PC-3 (cell line): Measurements from ENCODE around the gene CSPG4. TPM values are rescaled to one million over a fixed set of nuclear protein-coding genes. Genes with fewer than 3 reads are reported as not detected.
A peak's percentile ranks its signal among the peaks of the same experiment; 100 is the strongest.
"Not testable (repeated sequence)": the region's sequence is repeated elsewhere in the genome, so short reads cannot be mapped to it uniquely, and the experiment has no call there.

Experiments
- ATAC-seq: fragments of 200-7000 bp; cut with Tn5 transposase; 2 replicates; pipeline ENCODE4 v1.9.1; 2020; ENCODE audit warnings: mild to moderate bottlenecking, moderate library complexity
- BruUV-seq: library from RNA; stranded (reverse); fragments of 400-500 nt; replicated peaks from 2 replicates; lab custom pipeline; 2021; lab: Mats Ljungman, UMichigan
- CTCF ChIA-PET: fragments of 300-600 bp; sonication (Branson Sonifier 250); formaldehyde crosslinking; loops from one replicate; lab custom pipeline; 2022; ENCODE audit warnings: antibody characterized with exemption; lab: Charles Lee
- POLR2A ChIA-PET: fragments of 300-600 bp; sonication (Branson Sonifier 250); formaldehyde crosslinking; loops from one replicate; lab custom pipeline; 2022; ENCODE audit warnings: antibody characterized with exemption; ENCODE audit not compliant: unreplicated experiment; lab: Charles Lee
- DNase-seq: peaks from one replicate; pipeline ENCODE4 v3.0.0-alpha.2; 2015
- H2AFZ ChIP-seq: fragments of 300-600 bp; sonication (generic); 2 replicates; pipeline ENCODE4 v1.6.0; 2016; ENCODE audit warnings: antibody characterized with exemption, low read length
- H3F3A ChIP-seq: fragments of 300-600 bp; sonication (generic); one replicate; pipeline ENCODE4 v1.6.0; 2017; ENCODE audit warnings: antibody characterized with exemption, low read length, control low read depth, mild to moderate bottlenecking; ENCODE audit not compliant: unreplicated experiment
- H3K27ac ChIP-seq: fragments of 300-600 bp; sonication (generic); 2 replicates; pipeline ENCODE4 v1.5.1; 2016; ENCODE audit warnings: mild to moderate bottlenecking, low read length
- H3K27me3 ChIP-seq: fragments of 300-600 bp; sonication (generic); 2 replicates; pipeline ENCODE4 v1.6.1; 2016; ENCODE audit warnings: low read length, mixed read lengths
- H3K36me3 ChIP-seq: fragments of 300-600 bp; sonication (generic); 2 replicates; pipeline ENCODE4 v1.6.1; 2016; ENCODE audit warnings: low read depth, mixed run types, low read length, mixed read lengths
- H3K4me1 ChIP-seq: fragments of 300-600 bp; sonication (generic); 2 replicates; pipeline ENCODE4 v1.5.1; 2016; ENCODE audit warnings: low read length; ENCODE audit not compliant: insufficient read depth
- H3K4me2 ChIP-seq: fragments of 300-600 bp; sonication (generic); 2 replicates; pipeline ENCODE4 v1.6.0; 2016; ENCODE audit warnings: low read length
- H3K4me3 ChIP-seq: fragments of 300-600 bp; sonication (generic); 2 replicates; pipeline ENCODE4 v1.5.1; 2016; ENCODE audit warnings: mild to moderate bottlenecking, low read length, mixed read lengths
- H3K79me2 ChIP-seq: fragments of 300-600 bp; sonication (generic); 2 replicates; pipeline ENCODE4 v1.6.1; 2017; ENCODE audit warnings: low read length, mixed read lengths
- H3K9ac ChIP-seq: fragments of 300-600 bp; sonication (generic); 2 replicates; pipeline ENCODE4 v1.6.0; 2016; ENCODE audit warnings: mild to moderate bottlenecking, low read length
- H3K9me2 ChIP-seq: fragments of 300-600 bp; sonication (generic); replicated peaks from 2 replicates; pipeline ENCODE4 v1.6.1; 2016; ENCODE audit warnings: mixed run types, low read length, mixed read lengths
- H3K9me3 ChIP-seq: fragments of 300-600 bp; sonication (generic); 2 replicates; pipeline ENCODE4 v1.6.1; 2016; ENCODE audit warnings: low read length, mixed read lengths
- H4K20me1 ChIP-seq: fragments of 300-600 bp; sonication (generic); 2 replicates; pipeline ENCODE4 v1.6.1; 2016; ENCODE audit warnings: low read length, mixed read lengths
- EZH2 ChIP-seq: fragments of 300-600 bp; sonication (generic); IDR thresholded peaks from one replicate; pipeline ENCODE4 v1.6.1; 2017; ENCODE audit warnings: antibody characterized with exemption, mild to moderate bottlenecking, low read length; ENCODE audit not compliant: unreplicated experiment
- EZH2phosphoT487 ChIP-seq: fragments of 300-600 bp; sonication (generic); IDR thresholded peaks from 2 replicates; pipeline ENCODE4 v1.6.1; 2018; ENCODE audit warnings: mild to moderate bottlenecking, antibody characterized with exemption, low read length, borderline replicate concordance
- intact Hi-C: fragments of 100-400 bp; cut with micrococcal nuclease; formaldehyde crosslinking; loops from 2 replicates; pipeline ENCODE4 v1.9.0; 2023
- total RNA-seq: library from RNA; depleted of rRNA; stranded (reverse); fragments of >200 nt; gene quantifications from 2 replicates; pipeline ENCODE4 v1.2.3, GENCODE V29; 2014
- TF ChIP-seq, protein P1 (sequence below): fragments of 300-600 bp; sonication (generic); conservative IDR thresholded peaks from 2 replicates; pipeline ENCODE4 v1.5.1; 2017; ENCODE audit warnings: antibody characterized with exemption, low read depth, mild to moderate bottlenecking, low read length

CSPG4 gene
- total RNA-seq, 1 experiment from 2014 or later = 2.0 TPM

- Histone ChIP-seq H3K9me3 (no peaks in the 10 kb centered on the region), H3K4me2 (no peak overlapping the region), H3K9me2 (no peaks in the 10 kb centered on the region), H3K27ac (no peak overlapping the region), H2AFZ (no peak overlapping the region), H3K9ac (no peak overlapping the region), H3F3A (no peaks in the 10 kb centered on the region), H3K4me3 (no peak overlapping the region), H3K27me3 (no peaks in the 10 kb centered on the region), H3K4me1 (peaks cover 13% of the 10 kb centered on the region), H3K79me2 (no peaks in the 10 kb centered on the region), H4K20me1 (no peaks in the 10 kb centered on the region), H3K36me3 (no peaks in the 10 kb centered on the region)
- ChIA-PET CTCF (no interaction called here), POLR2A (no interaction called here)
- DNase-seq (no peak), ATAC-seq (no peak)
- TF ChIP-seq EZH2phosphoT487 (no peak), EZH2 (no peak)
- TF ChIP-seq, protein P1, sequence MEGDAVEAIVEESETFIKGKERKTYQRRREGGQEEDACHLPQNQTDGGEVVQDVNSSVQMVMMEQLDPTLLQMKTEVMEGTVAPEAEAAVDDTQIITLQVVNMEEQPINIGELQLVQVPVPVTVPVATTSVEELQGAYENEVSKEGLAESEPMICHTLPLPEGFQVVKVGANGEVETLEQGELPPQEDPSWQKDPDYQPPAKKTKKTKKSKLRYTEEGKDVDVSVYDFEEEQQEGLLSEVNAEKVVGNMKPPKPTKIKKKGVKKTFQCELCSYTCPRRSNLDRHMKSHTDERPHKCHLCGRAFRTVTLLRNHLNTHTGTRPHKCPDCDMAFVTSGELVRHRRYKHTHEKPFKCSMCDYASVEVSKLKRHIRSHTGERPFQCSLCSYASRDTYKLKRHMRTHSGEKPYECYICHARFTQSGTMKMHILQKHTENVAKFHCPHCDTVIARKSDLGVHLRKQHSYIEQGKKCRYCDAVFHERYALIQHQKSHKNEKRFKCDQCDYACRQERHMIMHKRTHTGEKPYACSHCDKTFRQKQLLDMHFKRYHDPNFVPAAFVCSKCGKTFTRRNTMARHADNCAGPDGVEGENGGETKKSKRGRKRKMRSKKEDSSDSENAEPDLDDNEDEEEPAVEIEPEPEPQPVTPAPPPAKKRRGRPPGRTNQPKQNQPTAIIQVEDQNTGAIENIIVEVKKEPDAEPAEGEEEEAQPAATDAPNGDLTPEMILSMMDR = no peak
- no TSS peak for BruUV-seq
- intact Hi-C loops = no loop called here
These were observed 10.2 kb downstream of the CSPG4 start for GRCh38 chr15:75702436-75702835.

GRCh38 chr15:75701071-75702003 lies 11.3 kb downstream of the CSPG4 start:
- not testable (repeated sequence) for H3K4me3 ChIP-seq

DNA sequence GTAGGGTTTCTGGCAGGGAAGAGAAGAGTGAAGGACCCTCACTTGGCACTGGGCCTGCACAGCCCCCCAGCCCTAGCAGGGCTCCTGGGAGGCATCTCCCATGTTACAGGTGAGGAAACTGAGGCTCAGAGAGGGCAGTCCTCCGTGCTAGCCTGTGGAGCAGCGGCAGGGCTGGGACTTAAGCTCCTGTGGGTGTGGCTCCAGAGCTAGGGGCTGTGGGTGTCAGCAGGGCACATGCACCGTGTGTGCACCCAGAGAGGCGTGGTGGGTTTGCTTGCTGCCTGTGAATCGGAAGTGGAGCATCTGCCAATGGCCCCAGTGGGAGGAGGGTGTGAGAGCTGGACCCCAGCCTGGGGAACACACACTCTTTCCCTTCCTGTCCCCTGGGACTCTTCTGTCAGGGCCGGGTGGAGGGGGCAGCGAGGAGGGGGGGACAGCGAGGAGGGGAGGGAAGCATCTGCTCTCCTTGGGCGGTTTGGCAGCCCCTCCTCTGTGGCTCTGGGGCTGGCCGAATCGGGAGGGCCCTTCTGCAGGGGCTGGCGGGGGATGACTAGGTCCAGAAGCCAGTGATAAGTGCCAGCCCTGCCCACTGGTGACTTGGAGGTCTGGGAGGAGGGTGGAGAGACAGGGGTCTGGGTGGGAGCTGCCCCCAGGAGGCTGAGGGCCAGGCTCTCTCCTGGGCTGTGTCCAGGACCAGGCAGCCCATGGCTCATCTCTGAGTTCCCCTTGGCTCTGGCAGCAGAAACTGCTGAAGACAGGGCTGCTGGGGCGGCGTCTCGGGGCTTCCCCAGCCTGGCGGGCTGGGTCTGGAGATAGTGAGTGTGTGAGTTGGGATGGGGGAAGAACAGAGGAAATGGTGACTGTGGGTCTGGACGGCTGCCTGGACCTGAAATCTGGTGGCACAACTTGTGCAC lies 12.4 kb downstream of the CSPG4 start:
- POLR2A ChIA-PET, H3K9me3 ChIP-seq, H3K4me3 ChIP-seq, H3K79me2 ChIP-seq, H3K36me3 ChIP-seq, H4K20me1 ChIP-seq, CTCF ChIA-PET, BruUV-seq, H3K27me3 ChIP-seq, intact Hi-C loops, H3F3A ChIP-seq, H3K9me2 ChIP-seq, H3K9ac ChIP-seq: not testable (repeated sequence)
- Histone ChIP-seq H2AFZ (0 out of 2 replicates have a peak overlapping the region, but pooled peaks have one; percentile 30), H3K4me1 (peaks cover 13% of the 10 kb centered on the region), H3K4me2 (peak overlapping the region; percentile 51; the same call in 1 of the 2 replicates), H3K27ac (peak overlapping the region; percentile 29; the same call in 1 of the 2 replicates)
- peak; percentile 52 for ATAC-seq
- peak; percentile 53 for DNase-seq

More at GRCh38 chr15:75701071-75702003, 11.3 kb downstream of the CSPG4 start:
- H3K9me2 ChIP-seq, H3K27me3 ChIP-seq, intact Hi-C loops, H2AFZ ChIP-seq, POLR2A ChIA-PET, H3K4me2 ChIP-seq, H3K36me3 ChIP-seq, CTCF ChIA-PET, H3K79me2 ChIP-seq, H4K20me1 ChIP-seq, H3F3A ChIP-seq, H3K27ac ChIP-seq, BruUV-seq, H3K9ac ChIP-seq, DNase-seq, ATAC-seq, H3K9me3 ChIP-seq: not testable (repeated sequence)
- peaks cover 13% of the 10 kb centered on the region for H3K4me1 ChIP-seq

DNA sequence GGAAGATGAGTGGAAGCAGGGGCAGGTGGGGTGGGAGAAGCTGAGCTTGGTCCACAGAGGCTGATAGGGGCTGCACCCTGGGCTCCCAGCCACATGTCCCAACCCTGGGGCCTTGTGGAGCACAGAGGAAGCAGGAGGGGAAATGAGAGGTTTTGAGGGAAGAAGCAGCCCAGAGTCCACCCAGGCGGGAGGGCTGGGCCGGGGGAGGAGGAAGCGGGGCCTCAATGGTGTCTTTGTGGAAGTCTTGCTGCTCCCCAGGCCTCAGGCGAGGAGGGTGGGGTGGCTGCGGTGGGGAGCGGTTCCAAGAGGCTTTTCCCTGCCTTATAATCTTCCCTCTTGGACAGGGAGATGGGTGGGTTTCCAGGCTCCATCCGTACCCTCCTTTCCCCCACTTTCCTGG lies 13.1 kb downstream of the CSPG4 start:
- BruUV-seq, H3K36me3 ChIP-seq, H3K4me2 ChIP-seq, H3K27ac ChIP-seq, H3K9me3 ChIP-seq, ATAC-seq, H3K9ac ChIP-seq, H3K4me3 ChIP-seq, intact Hi-C loops, DNase-seq, H3K79me2 ChIP-seq, CTCF ChIA-PET, H4K20me1 ChIP-seq, H3K27me3 ChIP-seq, H3K9me2 ChIP-seq, POLR2A ChIA-PET, H2AFZ ChIP-seq, H3F3A ChIP-seq: not testable (repeated sequence)
- H3K4me1 ChIP-seq = peaks cover 20% of the 10 kb centered on the region

- ATAC-seq, intact Hi-C loops, H3K9me2 ChIP-seq, H3K27me3 ChIP-seq, H3K27ac ChIP-seq, H3K9ac ChIP-seq, H3F3A ChIP-seq, POLR2A ChIA-PET, H4K20me1 ChIP-seq, BruUV-seq, H3K79me2 ChIP-seq, H2AFZ ChIP-seq, CTCF ChIA-PET, DNase-seq, H3K4me3 ChIP-seq, H3K36me3 ChIP-seq, H3K4me2 ChIP-seq, H3K9me3 ChIP-seq: not testable (repeated sequence)
- H3K4me1 ChIP-seq = peaks cover 27% of the 10 kb centered on the region
These were observed 14.5 kb downstream of the CSPG4 start for GRCh38 chr15:75697974-75698747.
